IPS DF 4.7 (cell line): ENCODE data around the gene OR2V2.

Source experiments
- DNase-seq: peaks from one replicate; pipeline ENCODE4 v3.0.0-alpha.2; 2013; ENCODE audit warnings: low spot score; ENCODE audit errors: extremely low read depth

OR2V2 gene

GRCh38 chr5:181207214-181207959 lies 60.0 kb downstream of the OR2V2 start:
- no peak for DNase-seq

- no peak for DNase-seq
These were observed 60.5 kb downstream of the OR2V2 start for GRCh38 chr5:181207960-181208253.
